ENCODE results near the gene SIX4. TPM values are rescaled to one million over a fixed set of nuclear protein-coding genes. Genes with fewer than 3 reads are reported as not detected.

SIX4 gene
- total RNA-seq, 1 donor from 2014 or later: not detected

- no peaks in the 10 kb centered on the region for H3K4me1 Mint-ChIP-seq
- CTCF ChIA-PET: no interaction called here
- H3K9me3 Mint-ChIP-seq: no peaks in the 10 kb centered on the region
- ATAC-seq (ENCODE audit: low read depth) (no peak), DNase-seq (no peak)
- H3K27ac Mint-ChIP-seq: no peak overlapping the region
- H3K36me3 Mint-ChIP-seq (ENCODE audit: low read depth): no peaks in the 10 kb centered on the region
- intact Hi-C loops (cut with micrococcal nuclease): no loop called here
- TF ChIP-seq, protein P1, sequence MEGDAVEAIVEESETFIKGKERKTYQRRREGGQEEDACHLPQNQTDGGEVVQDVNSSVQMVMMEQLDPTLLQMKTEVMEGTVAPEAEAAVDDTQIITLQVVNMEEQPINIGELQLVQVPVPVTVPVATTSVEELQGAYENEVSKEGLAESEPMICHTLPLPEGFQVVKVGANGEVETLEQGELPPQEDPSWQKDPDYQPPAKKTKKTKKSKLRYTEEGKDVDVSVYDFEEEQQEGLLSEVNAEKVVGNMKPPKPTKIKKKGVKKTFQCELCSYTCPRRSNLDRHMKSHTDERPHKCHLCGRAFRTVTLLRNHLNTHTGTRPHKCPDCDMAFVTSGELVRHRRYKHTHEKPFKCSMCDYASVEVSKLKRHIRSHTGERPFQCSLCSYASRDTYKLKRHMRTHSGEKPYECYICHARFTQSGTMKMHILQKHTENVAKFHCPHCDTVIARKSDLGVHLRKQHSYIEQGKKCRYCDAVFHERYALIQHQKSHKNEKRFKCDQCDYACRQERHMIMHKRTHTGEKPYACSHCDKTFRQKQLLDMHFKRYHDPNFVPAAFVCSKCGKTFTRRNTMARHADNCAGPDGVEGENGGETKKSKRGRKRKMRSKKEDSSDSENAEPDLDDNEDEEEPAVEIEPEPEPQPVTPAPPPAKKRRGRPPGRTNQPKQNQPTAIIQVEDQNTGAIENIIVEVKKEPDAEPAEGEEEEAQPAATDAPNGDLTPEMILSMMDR (IDR thresholded peaks at IDR 0.05): no peak
- POLR2A ChIA-PET: interaction anchor here (0.5 kb wide), 1 partner anchor 156 kb away, joined by 3 read pairs; no protein-coding TSS in a partner anchor
- H3K4me3 Mint-ChIP-seq: no peak overlapping the region
- H3K27me3 Mint-ChIP-seq: peaks cover 23% of the 10 kb centered on the region
Measured at GRCh38 chr14:60713513-60713912, 10.6 kb downstream of the SIX4 start.

GRCh38 chr14:60710494-60710893 lies 13.7 kb downstream of the SIX4 start:
- ATAC-seq (ENCODE audit: low read depth) (no peak), DNase-seq (no peak)
- no peaks in the 10 kb centered on the region for H3K4me1 Mint-ChIP-seq
- H3K9me3 Mint-ChIP-seq: no peaks in the 10 kb centered on the region
- TF ChIP-seq, protein P1 (IDR thresholded peaks at IDR 0.05): no peak
- ChIA-PET POLR2A (no interaction called here), CTCF (no interaction called here)
- no peak overlapping the region for H3K4me3 Mint-ChIP-seq
- no peak overlapping the region for H3K27ac Mint-ChIP-seq
- intact Hi-C loops (cut with micrococcal nuclease): no loop called here
- no peaks in the 10 kb centered on the region for H3K36me3 Mint-ChIP-seq (ENCODE audit: low read depth)
- H3K27me3 Mint-ChIP-seq: peaks cover 18% of the 10 kb centered on the region

GRCh38 chr14:60707858-60708257 lies 16.3 kb downstream of the SIX4 start:
- no peak for DNase-seq
- H3K4me1 Mint-ChIP-seq: no peaks in the 10 kb centered on the region
- H3K4me3 Mint-ChIP-seq: no peak overlapping the region
- no peak for ATAC-seq (ENCODE audit: low read depth)
- intact Hi-C loops (cut with micrococcal nuclease): no loop called here
- H3K36me3 Mint-ChIP-seq (ENCODE audit: low read depth): no peaks in the 10 kb centered on the region
- no peaks in the 10 kb centered on the region for H3K9me3 Mint-ChIP-seq
- ChIA-PET CTCF (no interaction called here), POLR2A (no interaction called here)
- peaks cover 15% of the 10 kb centered on the region for H3K27me3 Mint-ChIP-seq
- TF ChIP-seq, protein P1 (IDR thresholded peaks at IDR 0.05): no peak
- no peak overlapping the region for H3K27ac Mint-ChIP-seq

- intact Hi-C loops (cut with micrococcal nuclease): no loop called here
- no peak for ATAC-seq (ENCODE audit: low read depth)
- peaks cover 14% of the 10 kb centered on the region for H3K9me3 Mint-ChIP-seq
Measured at GRCh38 chr14:60705100-60705499, 19.1 kb downstream of the SIX4 start.

DNA sequence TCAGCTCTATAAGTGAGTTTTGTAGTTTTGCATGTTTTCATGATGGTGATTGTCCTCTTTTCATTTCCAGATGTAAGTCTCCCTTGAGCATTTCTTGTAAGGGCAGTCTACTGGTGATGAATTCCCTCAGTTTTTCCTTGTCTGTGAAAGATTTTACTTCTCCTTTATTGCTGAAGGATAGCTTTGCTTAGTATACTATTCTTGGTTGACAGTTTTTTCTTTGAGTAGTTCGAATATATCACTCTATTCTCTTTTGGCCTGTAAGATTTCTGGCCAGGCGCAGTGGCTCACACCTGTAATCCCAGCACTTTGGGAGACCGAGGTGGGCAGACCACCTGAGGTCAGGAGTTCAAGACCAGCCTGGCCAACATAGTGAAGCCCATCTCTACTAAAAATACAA lies 23.6 kb downstream of the SIX4 start:
- no peaks in the 10 kb centered on the region for H3K36me3 Mint-ChIP-seq (ENCODE audit: low read depth)
- CTCF ChIA-PET: no interaction called here
- no peaks in the 10 kb centered on the region for H3K4me1 Mint-ChIP-seq
- H3K9me3 Mint-ChIP-seq: peaks cover 22% of the 10 kb centered on the region
- no peak overlapping the region for H3K27ac Mint-ChIP-seq
- ATAC-seq (ENCODE audit: low read depth) (no peak), DNase-seq (no peak)
- H3K27me3 Mint-ChIP-seq: peaks cover 17% of the 10 kb centered on the region
- POLR2A ChIA-PET: no interaction called here
- TF ChIP-seq, protein P1 (IDR thresholded peaks at IDR 0.05): no peak
- intact Hi-C loops (cut with micrococcal nuclease): no loop called here
- H3K4me3 Mint-ChIP-seq: no peak overlapping the region

More at GRCh38 chr14:60705100-60705499, 19.1 kb downstream of the SIX4 start:
- ChIA-PET POLR2A (no interaction called here), CTCF (no interaction called here)
- TF ChIP-seq, protein P1 (IDR thresholded peaks at IDR 0.05): no peak
- DNase-seq: no peak
- Mint-ChIP-seq H3K27ac (no peak overlapping the region), H3K4me3 (no peak overlapping the region), H3K36me3 (ENCODE audit: low read depth) (no peaks in the 10 kb centered on the region), H3K27me3 (peaks cover 8% of the 10 kb centered on the region), H3K4me1 (no peaks in the 10 kb centered on the region)

Measured in activated B cell treated with CpG ODN at 0.5 μM for 24 hours (primary cell).